WTC11 (cell line): ENCODE results near the gene PRTN3. TPM values are rescaled to one million over a fixed set of nuclear protein-coding genes. Genes with fewer than 3 reads are reported as not detected.

Experiments used
- ATAC-seq: fragments of 200-7000 bp; cut with Tn5 transposase; 2 replicates; pipeline ENCODE4 v1.10.0; 2021; ENCODE audit warnings: mild to moderate bottlenecking, moderate library complexity
- CTCF ChIA-PET: fragments of 300-600 bp; sonication (Branson Sonifier 250); formaldehyde crosslinking; loops from one replicate; lab custom pipeline; 2021; ENCODE audit warnings: antibody characterized with exemption; lab: Charles Lee
- POLR2A ChIA-PET: fragments of 350-600 bp; sonication (Branson Sonifier 250); formaldehyde crosslinking; loops from one replicate; lab custom pipeline; 2021; ENCODE audit warnings: antibody characterized with exemption; lab: Charles Lee
- DNase-seq: peaks from one replicate; pipeline ENCODE4 v3.0.0; 2021; ENCODE audit warnings: low spot score
- H3K27ac Mint-ChIP-seq: 2 replicates; pipeline ENCODE4 v1.8.0; 2021; ENCODE audit warnings: mixed read lengths
- H3K27me3 Mint-ChIP-seq: 2 replicates; pipeline ENCODE4 v1.8.0; 2021; ENCODE audit warnings: low read depth, mild to moderate bottlenecking, moderate library complexity, mixed read lengths
- H3K36me3 Mint-ChIP-seq: 2 replicates; pipeline ENCODE4 v1.8.0; 2021; ENCODE audit warnings: mixed read lengths
- H3K4me1 Mint-ChIP-seq: 2 replicates; pipeline ENCODE4 v1.8.0; 2022; ENCODE audit warnings: mixed read lengths
- H3K4me3 Mint-ChIP-seq: 2 replicates; pipeline ENCODE4 v1.8.0; 2021; ENCODE audit warnings: mild to moderate bottlenecking, moderate library complexity, mixed read lengths
- H3K9me3 Mint-ChIP-seq: 2 replicates; pipeline ENCODE4 v1.8.0; 2021; ENCODE audit warnings: mixed read lengths
- CDX4 ChIP-seq: fragments of 250-450 bp; sonication (Bioruptor Pico); IDR thresholded peaks from 2 replicates; pipeline ENCODE4 v1.9.0; 2021; ENCODE audit warnings: moderate library complexity, mild to moderate bottlenecking, inconsistent platforms, borderline replicate concordance
- ELF4 ChIP-seq: sonication (generic); formaldehyde crosslinking; IDR thresholded peaks from 2 replicates; pipeline ENCODE4 v1.8.1; 2022; ENCODE audit warnings: low read depth, mild to moderate bottlenecking, moderate library complexity, missing genetic modification reagents
- ESRRA ChIP-seq: sonication (generic); formaldehyde crosslinking; IDR thresholded peaks from 2 replicates; pipeline ENCODE4 v1.8.1; 2022; ENCODE audit warnings: mild to moderate bottlenecking, missing genetic modification reagents, borderline replicate concordance
- ETV6 ChIP-seq: sonication (generic); formaldehyde crosslinking; IDR thresholded peaks from 2 replicates; pipeline ENCODE4 v1.8.1; 2022; ENCODE audit warnings: mild to moderate bottlenecking, missing genetic modification reagents
- GTF2I ChIP-seq: fragments of 250-450 bp; sonication (Bioruptor Pico); conservative IDR thresholded peaks from 2 replicates; pipeline ENCODE4 v1.4.0; 2021; ENCODE audit warnings: mild to moderate bottlenecking
- IRF2 ChIP-seq: sonication (generic); formaldehyde crosslinking; IDR thresholded peaks from 2 replicates; pipeline ENCODE4 v1.8.0; 2022; ENCODE audit warnings: low read depth, missing genetic modification reagents, borderline replicate concordance
- JAZF1 ChIP-seq: fragments of 250-450 bp; sonication (Bioruptor Pico); IDR thresholded peaks from 2 replicates; pipeline ENCODE4 v1.9.0; 2021; ENCODE audit warnings: moderate library complexity, mild to moderate bottlenecking, inconsistent platforms
- JUN ChIP-seq: sonication (generic); formaldehyde crosslinking; IDR thresholded peaks from 2 replicates; pipeline ENCODE4 v1.8.0; 2023; ENCODE audit warnings: mild to moderate bottlenecking, missing genetic modification reagents
- KAT7 ChIP-seq: sonication (generic); formaldehyde crosslinking; IDR thresholded peaks from 2 replicates; pipeline ENCODE4 v1.8.1; 2023; ENCODE audit warnings: missing genetic modification reagents, mild to moderate bottlenecking, borderline replicate concordance
- NR1H2 ChIP-seq: sonication (generic); formaldehyde crosslinking; IDR thresholded peaks from 2 replicates; pipeline ENCODE4 v1.9.0; 2021; ENCODE audit warnings: mild to moderate bottlenecking, moderate library complexity, missing genetic modification reagents
- NR3C1 ChIP-seq: sonication (generic); formaldehyde crosslinking; conservative IDR thresholded peaks from 2 replicates; pipeline ENCODE4 v1.8.1; 2023; ENCODE audit warnings: low read depth, mild to moderate bottlenecking, missing genetic modification reagents
- OVOL2 ChIP-seq: fragments of 250-450 bp; sonication (Bioruptor Pico); IDR thresholded peaks from 2 replicates; pipeline ENCODE4 v1.9.0; 2021; ENCODE audit warnings: mild to moderate bottlenecking, borderline replicate concordance
- PRDM15 ChIP-seq: sonication (generic); formaldehyde crosslinking; IDR thresholded peaks from 2 replicates; pipeline ENCODE4 v1.8.0; 2022; ENCODE audit warnings: missing genetic modification reagents
- PREB ChIP-seq: sonication (generic); formaldehyde crosslinking; IDR thresholded peaks from 2 replicates; pipeline ENCODE4 v1.8.1; 2022; ENCODE audit warnings: mild to moderate bottlenecking, missing genetic modification reagents, moderate library complexity, borderline replicate concordance
- SP1 ChIP-seq: sonication (generic); formaldehyde crosslinking; conservative IDR thresholded peaks from 2 replicates; pipeline ENCODE4 v1.8.1; 2022; ENCODE audit warnings: missing genetic modification reagents
- TP53 ChIP-seq: sonication (generic); formaldehyde crosslinking; IDR thresholded peaks from 2 replicates; pipeline ENCODE4 v1.8.1; 2023; ENCODE audit warnings: mild to moderate bottlenecking, missing genetic modification reagents
- ZNF281 ChIP-seq: sonication (generic); formaldehyde crosslinking; IDR thresholded peaks from 2 replicates; pipeline ENCODE4 v1.8.0; 2023; ENCODE audit warnings: mild to moderate bottlenecking, missing genetic modification reagents
- total RNA-seq: library from RNA; stranded (reverse); gene quantifications from 3 replicates; pipeline ENCODE4 v1.2.3, GENCODE V29; 2021

PRTN3 gene
- total RNA-seq, 1 experiment from 2014 or later, result 0.61 TPM

GRCh38 chr19:858868-859843, 18.4 kb downstream of the PRTN3 start, which contains the start of gene CFD:
TSS of gene CFD (plus strand) at chr19:859664. CDS start at chr19:859690, 26 bp downstream.
- Mint-ChIP-seq H3K4me1 (no peaks in the 10 kb centered on the region; the same call in 1 of the 2 replicates), H3K9me3 (no peaks in the 10 kb centered on the region), H3K4me3 (peak within 1 kb of the TSS; percentile 43), H3K36me3 (no peaks in the 10 kb centered on the region), H3K27ac (no peak within 1 kb of the TSS), H3K27me3 (peaks cover 35% of the 10 kb centered on the region)
- ATAC-seq, result no peak
- DNase-seq, result peak; percentile 22
- no peak for TF ChIP-seq PREB (CRISPR knock-in tag)
- TF ChIP-seq CDX4 (CRISPR knock-in tag), result no peak
- no peak for TF ChIP-seq NR3C1
- TF ChIP-seq ESRRA, result no peak
- no peak for TF ChIP-seq TP53 (CRISPR knock-in tag)
- no peak for TF ChIP-seq NR1H2 (CRISPR knock-in tag)
- TF ChIP-seq JUN, result no peak
- POLR2A ChIA-PET, result no interaction called here
- CTCF ChIA-PET, result interaction anchor here (0.6 to 0.7 kb wide), 4 partner anchors 60 to 385 kb away, joined by 3 to 4 read pairs (median 3); no protein-coding TSS in a partner anchor

- TF ChIP-seq KAT7 (CRISPR knock-in tag) (0 out of 2 replicates have a peak, but pooled peaks have one; percentile 45), JAZF1 (no peak), ESRRA (peak; percentile 69; the same call in 1 of the 2 replicates)
- H3K27ac Mint-ChIP-seq, result no peak overlapping the region
- ATAC-seq (no peak), DNase-seq (no peak)
- H3K9me3 Mint-ChIP-seq, result no peaks in the 10 kb centered on the region
- POLR2A ChIA-PET, result interaction anchor here (0.7 kb wide), 1 partner anchor 127 kb away, joined by 5 read pairs; no protein-coding TSS in a partner anchor
- peaks cover 35% of the 10 kb centered on the region for H3K27me3 Mint-ChIP-seq
- no peaks in the 10 kb centered on the region; the same call in 1 of the 2 replicates for H3K4me1 Mint-ChIP-seq
- CTCF ChIA-PET, result interaction anchor here (0.6 to 2.1 kb wide), 11 partner anchors 11 to 277 kb away, joined by 3 to 10 read pairs (median 3); no protein-coding TSS in a partner anchor
- H3K36me3 Mint-ChIP-seq, result no peaks in the 10 kb centered on the region
- H3K4me3 Mint-ChIP-seq, result peak overlapping the region; percentile 51
Measured at GRCh38 chr19:861141-861755, 20.4 kb downstream of the PRTN3 start.

- Mint-ChIP-seq H3K4me1 (no peaks in the 10 kb centered on the region; the same call in 1 of the 2 replicates), H3K27ac (no peak overlapping the region), H3K36me3 (no peaks in the 10 kb centered on the region), H3K27me3 (peaks cover 35% of the 10 kb centered on the region), H3K4me3 (peak overlapping the region; percentile 61), H3K9me3 (no peaks in the 10 kb centered on the region)
- ATAC-seq (peak; percentile 78), DNase-seq (peak; percentile 96)
- POLR2A ChIA-PET, result interaction anchor here (0.7 kb wide), 1 partner anchor 128 kb away, joined by 5 read pairs; no protein-coding TSS in a partner anchor
- CTCF ChIA-PET, result interaction anchor here (0.6 to 2.1 kb wide), 13 partner anchors 10 to 277 kb away, joined by 3 to 10 read pairs (median 3); no protein-coding TSS in a partner anchor
- TF ChIP-seq ZNF281 (CRISPR knock-in tag) (peak; percentile 80; the same call in 1 of the 2 replicates), OVOL2 (CRISPR knock-in tag) (no peak), GTF2I (CRISPR knock-in tag) (no peak), IRF2 (CRISPR knock-in tag) (no peak), ETV6 (CRISPR knock-in tag) (peak; percentile 88), PRDM15 (peak; percentile 56), ELF4 (CRISPR knock-in tag) (no peak), SP1 (CRISPR knock-in tag) (no peak)
Measured at GRCh38 chr19:861756-862580, 21.2 kb downstream of the PRTN3 start.
